ENCODE measurements around the gene LDHAL6B. TPM values are rescaled to one million over a fixed set of nuclear protein-coding genes. Genes with fewer than 3 reads are reported as not detected.

The LDHAL6B gene
- total and polyA plus RNA-seq, 8 donors, result not detected

DNA sequence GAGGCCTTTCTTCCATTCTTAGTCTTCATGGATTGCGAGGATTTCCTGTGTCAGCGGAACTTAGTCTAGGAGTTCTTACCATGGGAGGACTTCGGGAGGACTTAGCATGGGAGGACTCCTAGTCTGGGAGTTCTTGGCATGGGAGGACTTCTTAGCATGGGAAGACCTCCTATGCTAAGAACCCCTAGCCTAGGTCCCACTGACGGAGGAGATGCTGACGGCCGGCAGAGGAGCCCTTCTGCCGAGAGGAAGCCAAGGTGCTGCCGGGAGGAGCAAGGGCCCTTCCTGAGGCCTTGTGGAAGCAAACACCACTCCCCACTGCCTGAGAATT is 35.6 kb upstream of the LDHAL6B start:
- intact Hi-C loops (cut with DNase I; ENCODE audit: low total_unique reads), result no loop called here
- Histone ChIP-seq H3K9me3 (no peaks in the 10 kb centered on the region), H3K27me3 (no peaks in the 10 kb centered on the region), H3K4me1 (peaks cover 24 to 52% (median 34%) of the 10 kb centered on the region in 4 donors), H3K4me3 (no peak overlapping the region), H3K27ac (peak overlapping the region in 3 of 5 donors; percentile 70 to 86 (median 77)), H3K36me3 (peaks cover 0 to 38% (median 25%) of the 10 kb centered on the region in 4 donors)
- WGBS, 5 donors, result 96 to 98% (median 97%) methylated on average over 4 to 8 of the region's 8 CpGs
- TF ChIP-seq POLR2AphosphoS5 (IDR thresholded peaks at IDR 0.05) (no peak), EP300 (IDR thresholded peaks at IDR 0.05) (no peak), CTCF (IDR thresholded peaks at IDR 0.05) (no peak), POLR2A (IDR thresholded peaks at IDR 0.05) (no peak)
- DNase-seq, result no peak

- no peaks in the 10 kb centered on the region for H3K27me3 ChIP-seq
- peaks cover 0 to 45% (median 32%) of the 10 kb centered on the region in 4 donors for H3K36me3 ChIP-seq
- no peaks in the 10 kb centered on the region for H3K9me3 ChIP-seq
- H3K4me3 ChIP-seq, result no peak overlapping the region
- 97 to 99% (median 99%) methylated on average over 6 to 7 of the region's 7 CpGs for WGBS, 5 donors
- TF ChIP-seq POLR2AphosphoS5 (IDR thresholded peaks at IDR 0.05), result no peak
- no peak for TF ChIP-seq CTCF (IDR thresholded peaks at IDR 0.05)
- no peak for TF ChIP-seq POLR2A (IDR thresholded peaks at IDR 0.05)
- TF ChIP-seq EP300 (IDR thresholded peaks at IDR 0.05), result no peak
- intact Hi-C loops (cut with DNase I; ENCODE audit: low total_unique reads), result no loop called here
- DNase-seq, result no peak
- no peak overlapping the region for H3K27ac ChIP-seq
- H3K4me1 ChIP-seq, result peaks cover 24 to 48% (median 33%) of the 10 kb centered on the region in 4 donors
These were observed 34.2 kb upstream of the LDHAL6B start for GRCh38 chr15:59172289-59172901.

- Histone ChIP-seq H3K4me1 (peaks cover 24 to 48% (median 33%) of the 10 kb centered on the region in 4 donors), H3K36me3 (peaks cover 0 to 52% (median 40%) of the 10 kb centered on the region in 4 donors), H3K9me3 (no peaks in the 10 kb centered on the region), H3K27me3 (no peaks in the 10 kb centered on the region), H3K27ac (no peak overlapping the region), H3K4me3 (no peak overlapping the region)
- no peak for DNase-seq
- intact Hi-C loops (cut with DNase I; ENCODE audit: low total_unique reads), result no loop called here
- 94 to 98% (median 97%) methylated on average over 5 of the region's 5 CpGs for WGBS, 5 donors
- TF ChIP-seq CTCF (IDR thresholded peaks at IDR 0.05), result no peak
- TF ChIP-seq EP300 (IDR thresholded peaks at IDR 0.05), result no peak
- TF ChIP-seq POLR2A (IDR thresholded peaks at IDR 0.05), result no peak
- no peak for TF ChIP-seq POLR2AphosphoS5 (IDR thresholded peaks at IDR 0.05)
These were observed 33.4 kb upstream of the LDHAL6B start for GRCh38 chr15:59173194-59173593.

DNA sequence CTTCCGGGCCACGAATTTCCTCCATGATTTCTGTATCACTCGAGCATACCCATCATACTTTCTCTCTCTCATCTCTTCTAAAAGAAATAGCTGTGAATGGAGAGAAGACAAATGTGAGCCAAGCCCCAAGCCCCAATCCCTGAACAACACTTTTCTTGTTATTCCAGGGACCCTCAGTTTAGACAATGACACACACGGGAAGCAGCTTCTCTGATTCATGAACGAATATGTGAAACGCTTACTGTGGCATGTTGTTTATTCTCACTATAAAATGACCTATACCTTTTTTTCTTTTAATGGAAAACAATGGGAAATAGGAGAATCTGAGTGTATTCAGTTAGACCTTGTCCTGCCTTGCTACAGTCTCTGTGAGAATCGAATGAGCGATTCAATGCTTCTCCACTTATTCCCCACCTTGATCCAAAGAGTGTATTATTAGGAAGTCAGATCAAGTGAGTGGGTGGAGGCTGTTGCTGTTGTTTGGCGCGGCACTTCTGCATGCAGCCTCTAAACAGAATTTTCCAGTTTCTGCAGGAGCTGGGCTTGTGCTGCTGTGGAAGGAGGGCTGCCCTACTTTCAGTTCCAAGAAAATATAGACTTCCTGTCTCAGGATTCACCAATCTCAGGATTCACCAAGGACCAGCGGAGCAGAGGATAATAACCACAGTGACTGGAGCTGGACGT is 32.4 kb upstream of the LDHAL6B start:
- intact Hi-C loops (cut with DNase I; ENCODE audit: low total_unique reads), result no loop called here
- Histone ChIP-seq H3K9me3 (no peaks in the 10 kb centered on the region), H3K27ac (peak overlapping the region in 4 of 5 donors; percentile 11 to 72 (median 60)), H3K27me3 (no peaks in the 10 kb centered on the region), H3K36me3 (peaks cover 0 to 62% (median 51%) of the 10 kb centered on the region in 4 donors), H3K4me3 (no peak overlapping the region), H3K4me1 (peaks cover 24 to 37% (median 32%) of the 10 kb centered on the region in 4 donors)
- TF ChIP-seq POLR2AphosphoS5 (IDR thresholded peaks at IDR 0.05) (no peak), CTCF (IDR thresholded peaks at IDR 0.05) (no peak), POLR2A (IDR thresholded peaks at IDR 0.05) (no peak), EP300 (IDR thresholded peaks at IDR 0.05) (no peak)
- no peak for DNase-seq
- 80 to 88% (median 86%) methylated on average over 12 of the region's 12 CpGs for WGBS, 5 donors

Data from stomach (tissue), 9 donors.